Duodenal mucosa (tissue), 2 donors: ENCODE measurements around the gene SLC7A6.

Experiments
- H3K27ac ChIP-seq: one replicate; pipeline ENCODE4 v1.7.0; 2013; ENCODE audit warnings: low read depth, low read length
- H3K27me3 ChIP-seq, 2 donors: one replicate each; pipeline ENCODE4 v1.7.0; 2013; ENCODE audit warnings: low read length in 2 of 2, control low read depth in 1 of 2; ENCODE audit not compliant: insufficient read depth in 2 of 2, control insufficient read depth in 1 of 2
- H3K36me3 ChIP-seq, 2 donors: one replicate each; pipeline ENCODE4 v1.7.0; 2013; ENCODE audit warnings: low read length in 2 of 2, control low read depth in 1 of 2; ENCODE audit not compliant: insufficient read depth in 2 of 2, control insufficient read depth in 1 of 2
- H3K4me1 ChIP-seq, 2 donors: one replicate each; pipeline ENCODE4 v1.7.0; 2013; ENCODE audit warnings: low read length in 2 of 2, control low read depth in 1 of 2; ENCODE audit not compliant: insufficient read depth in 2 of 2, control insufficient read depth in 1 of 2
- H3K4me3 ChIP-seq, 2 donors: one replicate each; pipeline ENCODE4 v1.7.0; 2013; ENCODE audit warnings: low read length in 2 of 2, low read depth in 1 of 2
- H3K9ac ChIP-seq, 2 donors: one replicate each; pipeline ENCODE4 v1.7.0; 2013; ENCODE audit warnings: low read length in 2 of 2, low read depth in 1 of 2
- H3K9me3 ChIP-seq, 2 donors: one replicate each; pipeline ENCODE4 v1.7.0; 2013; ENCODE audit warnings: low read length in 2 of 2, control low read depth in 1 of 2; ENCODE audit not compliant: control insufficient read depth in 1 of 2

Gene SLC7A6

GRCh38 chr16:68348639-68349445 lies 84.5 kb downstream of the SLC7A6 start:
- Histone ChIP-seq H3K27me3 (no peaks in the 10 kb centered on the region), H3K9me3 (no peaks in the 10 kb centered on the region), H3K4me1 (peaks cover 8% of the 10 kb centered on the region in 2 donors), H3K4me3 (no peak overlapping the region), H3K27ac (no peak overlapping the region), H3K9ac (no peak overlapping the region), H3K36me3 (peaks cover 24 to 65% of the 10 kb centered on the region in 2 donors)

- no peak overlapping the region for H3K9ac ChIP-seq
- H3K27ac ChIP-seq = no peak overlapping the region
- no peaks in the 10 kb centered on the region for H3K9me3 ChIP-seq
- no peak overlapping the region for H3K4me3 ChIP-seq
- H3K36me3 ChIP-seq = peaks cover 24 to 73% of the 10 kb centered on the region in 2 donors
- H3K27me3 ChIP-seq = no peaks in the 10 kb centered on the region
- H3K4me1 ChIP-seq = peaks cover 8% of the 10 kb centered on the region in 2 donors
Observed at GRCh38 chr16:68349838-68350410, 85.6 kb downstream of the SLC7A6 start.

- Histone ChIP-seq H3K27ac (no peak overlapping the region), H3K4me3 (no peak overlapping the region), H3K27me3 (no peaks in the 10 kb centered on the region), H3K9ac (no peak overlapping the region), H3K4me1 (peaks cover 8 to 14% of the 10 kb centered on the region in 2 donors), H3K36me3 (peaks cover 19 to 70% of the 10 kb centered on the region in 2 donors), H3K9me3 (no peaks in the 10 kb centered on the region)
Observed at GRCh38 chr16:68350813-68351350, 86.6 kb downstream of the SLC7A6 start.
